Measurements from ENCODE around the gene BRD8. TPM values are rescaled to one million over a fixed set of nuclear protein-coding genes. Genes with fewer than 3 reads are reported as not detected.

BRD8 gene
- total RNA-seq, 6 experiments from 2014 or later, result 42.8 to 50.2 (median 45.2) TPM

DNA sequence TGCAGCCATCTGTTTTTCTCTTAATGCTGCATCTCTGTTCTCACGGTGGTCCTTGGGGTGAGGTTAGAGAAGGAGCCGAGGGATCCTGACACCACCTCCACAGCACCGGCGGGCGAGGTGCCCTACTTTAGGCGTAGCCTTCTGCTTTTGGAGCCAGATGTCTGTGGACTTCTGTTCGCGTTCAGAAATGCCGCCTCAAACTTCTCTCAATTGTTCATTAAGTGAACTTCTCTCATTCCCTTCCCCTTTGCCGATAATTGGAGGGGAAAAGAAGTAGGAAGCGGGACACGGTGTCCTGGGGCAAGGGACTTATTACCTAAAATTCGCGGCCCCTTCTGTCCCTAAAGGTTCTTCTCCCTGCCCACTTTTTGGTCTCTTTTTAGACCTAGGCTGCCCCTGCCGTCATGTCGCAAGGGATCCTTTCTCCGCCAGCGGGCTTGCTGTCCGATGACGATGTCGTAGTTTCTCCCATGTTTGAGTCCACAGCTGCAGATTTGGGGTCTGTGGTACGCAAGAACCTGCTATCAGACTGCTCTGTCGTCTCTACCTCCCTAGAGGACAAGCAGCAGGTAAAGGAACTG, 937 bp upstream of the BRD8 start:
- Mint-ChIP-seq H3K4me3 (no peak overlapping the region), H3K9me3 (no peaks in the 10 kb centered on the region), H3K27ac (no peak overlapping the region), H3K27me3 (ENCODE audit: insufficient read depth) (peaks cover 1% of the 10 kb centered on the region), H3K36me3 (ENCODE audit: low read depth) (peaks cover 11% of the 10 kb centered on the region; the same call in 1 of the 2 replicates), H3K4me1 (ENCODE audit: low read depth) (peaks cover 25% of the 10 kb centered on the region)
- TF ChIP-seq, protein P1, sequence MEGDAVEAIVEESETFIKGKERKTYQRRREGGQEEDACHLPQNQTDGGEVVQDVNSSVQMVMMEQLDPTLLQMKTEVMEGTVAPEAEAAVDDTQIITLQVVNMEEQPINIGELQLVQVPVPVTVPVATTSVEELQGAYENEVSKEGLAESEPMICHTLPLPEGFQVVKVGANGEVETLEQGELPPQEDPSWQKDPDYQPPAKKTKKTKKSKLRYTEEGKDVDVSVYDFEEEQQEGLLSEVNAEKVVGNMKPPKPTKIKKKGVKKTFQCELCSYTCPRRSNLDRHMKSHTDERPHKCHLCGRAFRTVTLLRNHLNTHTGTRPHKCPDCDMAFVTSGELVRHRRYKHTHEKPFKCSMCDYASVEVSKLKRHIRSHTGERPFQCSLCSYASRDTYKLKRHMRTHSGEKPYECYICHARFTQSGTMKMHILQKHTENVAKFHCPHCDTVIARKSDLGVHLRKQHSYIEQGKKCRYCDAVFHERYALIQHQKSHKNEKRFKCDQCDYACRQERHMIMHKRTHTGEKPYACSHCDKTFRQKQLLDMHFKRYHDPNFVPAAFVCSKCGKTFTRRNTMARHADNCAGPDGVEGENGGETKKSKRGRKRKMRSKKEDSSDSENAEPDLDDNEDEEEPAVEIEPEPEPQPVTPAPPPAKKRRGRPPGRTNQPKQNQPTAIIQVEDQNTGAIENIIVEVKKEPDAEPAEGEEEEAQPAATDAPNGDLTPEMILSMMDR (IDR thresholded peaks at IDR 0.05), result no peak
- no peak for DNase-seq

DNA sequence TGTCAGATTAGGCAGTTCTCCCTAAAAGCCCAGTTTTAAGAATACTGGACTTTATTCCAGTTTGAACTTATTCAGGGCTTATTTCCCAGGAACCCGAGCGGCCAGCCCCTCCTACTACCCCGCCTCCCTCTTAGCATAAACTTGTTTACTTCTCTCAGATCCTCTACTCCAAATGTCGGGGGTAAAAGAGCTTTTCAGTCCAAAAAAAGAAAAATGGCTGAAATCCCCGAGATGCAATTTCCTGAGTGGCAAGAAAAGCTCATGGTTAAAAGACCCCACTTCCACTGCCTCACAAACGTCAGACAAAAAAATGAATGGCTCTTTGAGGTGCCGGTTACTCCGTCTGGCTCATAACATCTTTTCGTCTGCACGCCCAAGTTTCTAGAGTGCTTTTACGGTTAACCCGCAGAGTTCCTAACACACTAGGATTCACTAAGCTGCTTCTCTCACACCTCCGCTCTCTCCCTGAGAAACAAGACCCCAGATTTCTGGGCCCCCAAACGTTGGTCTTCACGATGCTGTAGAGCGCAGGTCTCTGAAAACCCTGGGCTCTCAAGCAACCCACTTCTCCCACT, 402 bp downstream of the BRD8 start:
- no peaks in the 10 kb centered on the region for H3K9me3 Mint-ChIP-seq
- peaks cover 16% of the 10 kb centered on the region; the same call in 1 of the 2 replicates for H3K36me3 Mint-ChIP-seq (ENCODE audit: low read depth)
- TF ChIP-seq, protein P1 (IDR thresholded peaks at IDR 0.05), result no peak
- peaks cover 25% of the 10 kb centered on the region for H3K4me1 Mint-ChIP-seq (ENCODE audit: low read depth)
- DNase-seq, result peak; percentile 9
- H3K4me3 Mint-ChIP-seq, result no peak overlapping the region
- H3K27me3 Mint-ChIP-seq (ENCODE audit: insufficient read depth), result peaks cover 1% of the 10 kb centered on the region
- no peak overlapping the region for H3K27ac Mint-ChIP-seq

DNA sequence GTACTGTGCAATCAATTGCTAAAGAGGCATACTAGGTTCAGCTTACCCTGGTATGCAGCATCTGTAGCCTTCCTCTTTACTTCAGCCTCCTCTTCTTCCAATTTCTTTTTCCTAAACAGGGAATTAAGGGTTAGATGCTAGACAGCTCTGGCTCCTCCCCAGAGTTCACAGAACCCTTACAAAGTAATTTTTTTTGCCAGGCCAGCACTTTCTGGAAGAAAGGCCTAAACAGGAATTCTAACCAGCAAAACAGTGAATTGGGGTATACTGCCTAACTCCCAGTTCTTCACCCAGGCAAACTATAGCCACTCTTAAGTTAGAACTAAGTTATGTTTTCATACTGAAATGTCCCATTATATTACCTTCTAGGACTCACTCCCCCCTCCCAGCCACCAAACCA, 8.1 kb downstream of the BRD8 start:
- no peak for DNase-seq
- H3K27ac Mint-ChIP-seq, result no peak overlapping the region
- no peaks in the 10 kb centered on the region for H3K9me3 Mint-ChIP-seq
- no peaks in the 10 kb centered on the region for H3K4me1 Mint-ChIP-seq (ENCODE audit: low read depth)
- peaks cover 32% of the 10 kb centered on the region for H3K36me3 Mint-ChIP-seq (ENCODE audit: low read depth)
- TF ChIP-seq, protein P1 (IDR thresholded peaks at IDR 0.05), result no peak
- H3K27me3 Mint-ChIP-seq (ENCODE audit: insufficient read depth), result no peaks in the 10 kb centered on the region
- H3K4me3 Mint-ChIP-seq, result no peak overlapping the region

DNA sequence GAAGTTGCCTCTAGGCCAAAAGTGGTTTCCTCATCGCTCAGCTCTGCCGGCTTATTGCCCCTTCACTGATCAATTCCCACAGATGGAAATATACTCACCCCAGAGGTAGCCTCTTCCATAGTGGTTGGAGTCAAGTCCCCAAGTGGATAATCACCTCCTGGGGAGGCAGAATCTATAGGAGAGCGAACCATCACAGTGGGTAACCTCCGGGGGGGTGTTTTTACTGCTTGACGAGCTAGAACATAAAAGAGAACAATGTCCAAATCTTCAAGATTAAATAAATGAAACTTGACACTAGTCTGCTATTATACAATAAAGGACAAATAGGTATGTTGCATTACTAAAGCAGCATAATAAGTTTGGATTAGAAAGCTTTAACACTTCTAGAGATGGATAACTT, 9.3 kb downstream of the BRD8 start:
- H3K27ac Mint-ChIP-seq, result no peak overlapping the region
- no peaks in the 10 kb centered on the region for H3K4me1 Mint-ChIP-seq (ENCODE audit: low read depth)
- DNase-seq, result no peak
- H3K27me3 Mint-ChIP-seq (ENCODE audit: insufficient read depth), result no peaks in the 10 kb centered on the region
- H3K9me3 Mint-ChIP-seq, result no peaks in the 10 kb centered on the region
- TF ChIP-seq, protein P1 (IDR thresholded peaks at IDR 0.05), result no peak
- no peak overlapping the region for H3K4me3 Mint-ChIP-seq
- H3K36me3 Mint-ChIP-seq (ENCODE audit: low read depth), result peaks cover 44% of the 10 kb centered on the region

DNA sequence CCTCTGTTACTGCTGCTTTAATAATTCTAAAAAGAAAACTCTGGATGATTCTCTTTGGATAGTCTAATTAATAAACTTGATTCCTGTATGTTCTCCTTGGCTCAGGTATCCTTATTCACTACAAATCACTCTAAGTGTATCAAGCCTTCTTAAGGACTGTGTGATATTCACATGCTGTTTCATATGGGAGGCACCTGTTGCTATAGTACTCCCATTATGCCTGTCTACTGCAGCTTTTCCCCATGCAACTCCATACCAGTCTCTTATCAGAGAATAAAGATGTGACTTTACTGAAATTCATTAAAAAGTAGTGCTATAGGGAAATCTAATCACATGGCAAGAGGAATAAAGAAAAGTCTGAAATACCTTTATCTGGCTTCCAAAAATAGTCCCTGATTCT, 14.7 kb downstream of the BRD8 start:
- no peak overlapping the region for H3K27ac Mint-ChIP-seq
- no peaks in the 10 kb centered on the region for H3K9me3 Mint-ChIP-seq
- H3K27me3 Mint-ChIP-seq (ENCODE audit: insufficient read depth), result no peaks in the 10 kb centered on the region

More for the DNA sequence above, 14.7 kb downstream of the BRD8 start:
- no peak for DNase-seq
- H3K4me3 Mint-ChIP-seq, result no peak overlapping the region
- TF ChIP-seq, protein P1 (IDR thresholded peaks at IDR 0.05), result no peak
- H3K4me1 Mint-ChIP-seq (ENCODE audit: low read depth), result no peaks in the 10 kb centered on the region
- H3K36me3 Mint-ChIP-seq (ENCODE audit: low read depth), result peaks cover 58% of the 10 kb centered on the region
